Keratinocyte (primary cell): ENCODE measurements around the gene CMYA5. TPM values are rescaled to one million over a fixed set of nuclear protein-coding genes. Genes with fewer than 3 reads are reported as not detected.

Experiments used
- DNase-seq: peaks from one replicate; pipeline ENCODE4 v3.0.0-alpha.2; 2011; ENCODE audit warnings: low read depth, missing footprints, low spot score
- FAIRE-seq: peaks from 2 replicates; lab custom pipeline; 2011; peaks lifted over from hg19 to GRCh38; lab: Jason Lieb, UNC
- H2AFZ ChIP-seq: 2 replicates; pipeline ENCODE4 v1.6.0; 2012; ENCODE audit warnings: low read length, control low read depth, inconsistent platforms; ENCODE audit not compliant: control insufficient read depth
- H3K27ac ChIP-seq: 2 replicates; pipeline ENCODE4 v1.5.1; 2011; ENCODE audit warnings: low read length; ENCODE audit not compliant: control insufficient read depth, insufficient read depth
- H3K27me3 ChIP-seq: 3 replicates; pipeline ENCODE4 v1.6.0; 2011; ENCODE audit warnings: low read length; ENCODE audit not compliant: control insufficient read depth, insufficient read depth; ENCODE audit errors: extremely low read depth
- H3K36me3 ChIP-seq, 2 experiments: 2 replicates in 1 of 2; 3 replicates in 1 of 2; pipeline ENCODE4 v1.5.1; 2011; ENCODE audit warnings: low read length in 2 of 2, mild to moderate bottlenecking in 1 of 2; ENCODE audit not compliant: control insufficient read depth in 2 of 2, insufficient read depth in 2 of 2; ENCODE audit errors: extremely low read depth in 1 of 2
- H3K4me1 ChIP-seq: 3 replicates; pipeline ENCODE4 v1.5.1; 2011; ENCODE audit warnings: low read length; ENCODE audit not compliant: control insufficient read depth, insufficient read depth; ENCODE audit errors: extremely low read depth
- H3K4me2 ChIP-seq: 3 replicates; pipeline ENCODE4 v1.6.0; 2011; ENCODE audit warnings: low read depth, low read length; ENCODE audit not compliant: control insufficient read depth, insufficient read depth; ENCODE audit errors: extremely low read depth
- H3K4me3 ChIP-seq, 3 experiments: fragments of 200-600 bp in 1 of 3; sonication (generic) in 1 of 3; 2 replicates in 2 of 3; 3 replicates in 1 of 3; pipeline ENCODE4 v1.5.1; 2011 to 2016; ENCODE audit warnings: low read length in 3 of 3, mild to moderate bottlenecking in 3 of 3, control low read depth in 2 of 3, inconsistent platforms in 1 of 3, low read depth in 1 of 3, mixed read lengths in 1 of 3, mixed run types in 1 of 3, moderate library complexity in 1 of 3; ENCODE audit not compliant: control insufficient read depth in 2 of 3, insufficient read depth in 2 of 3; ENCODE audit errors: extremely low read depth in 1 of 3
- H3K79me2 ChIP-seq: 2 replicates; pipeline ENCODE4 v1.6.0; 2012; ENCODE audit warnings: low read length; ENCODE audit not compliant: control insufficient read depth, insufficient read depth
- H3K9ac ChIP-seq: 3 replicates; pipeline ENCODE4 v1.6.0; 2011; ENCODE audit warnings: low read length; ENCODE audit not compliant: control insufficient read depth, insufficient read depth; ENCODE audit errors: extremely low read depth
- H3K9me1 ChIP-seq: 3 replicates; pipeline ENCODE4 v1.6.0; 2011; ENCODE audit warnings: low read length; ENCODE audit not compliant: control insufficient read depth, insufficient read depth; ENCODE audit errors: extremely low read depth
- H3K9me3 ChIP-seq: 2 replicates; pipeline ENCODE4 v1.5.1; 2012; ENCODE audit warnings: low read depth, low read length; ENCODE audit not compliant: control insufficient read depth
- H4K20me1 ChIP-seq: 3 replicates; pipeline ENCODE4 v1.6.0; 2011; ENCODE audit warnings: low read length; ENCODE audit not compliant: control insufficient read depth, insufficient read depth; ENCODE audit errors: extremely low read depth
- CTCF ChIP-seq, 3 experiments: IDR thresholded peaks in 1 of 3; conservative IDR thresholded peaks in 1 of 3; optimal IDR thresholded peaks in 1 of 3; 2 replicates in 2 of 3; 3 replicates in 1 of 3; pipeline versions ENCODE3 to v1.5.1; 2011; ENCODE audit warnings: low read length in 3 of 3, mild to moderate bottlenecking in 3 of 3, moderate library complexity in 2 of 3, control low read depth in 1 of 3, inconsistent platforms in 1 of 3; ENCODE audit not compliant: insufficient read depth in 2 of 3; ENCODE audit errors: extremely low read depth in 1 of 3
- EZH2 ChIP-seq: IDR thresholded peaks from one replicate; pipeline ENCODE4 v1.6.1; 2012; ENCODE audit warnings: inconsistent platforms, mild to moderate bottlenecking, low read length, moderate library complexity
- dilution Hi-C: fragments of 300-500 bp; cut with MboI; formaldehyde crosslinking; loops from one replicate; pipeline ENCODE4 v1.7.0; 2020; ENCODE audit warnings: low sequenced_read_pairs; ENCODE audit not compliant: extremely low pct_ligation_motif_present
- polyA plus RNA-seq, 5 experiments: library from polyadenylated mRNA; depleted of rRNA in 3 of 5; stranded (reverse) in 3 of 5; stranded (forward) in 1 of 5; unstranded in 1 of 5; fragments of >200 nt; gene quantifications; 1 replicate in 1 of 5; 2 replicates in 3 of 5; 3 replicates in 1 of 5; pipeline versions ENCODE4 v1.2.1 to v1.2.3, GENCODE V29; 2011 to 2012; ENCODE audit warnings: missing spikeins in 2 of 5, low read depth in 1 of 5, low replicate concordance in 1 of 5

The CMYA5 gene
- polyA plus RNA-seq, 1 donor (not counting 4 experiments of a cell fraction or from before 2014, with no cell fraction given): 0.25 TPM

GRCh38 chr5:79641414-79641813, 48.2 kb upstream of the CMYA5 start:
- Histone ChIP-seq H2AFZ (no peak overlapping the region), H3K4me1 (no peaks in the 10 kb centered on the region), H3K4me2 (no peak overlapping the region), H3K4me3 (no peak overlapping the region), H3K79me2 (peaks cover 6% of the 10 kb centered on the region), H3K36me3 (peaks cover 3 to 18% of the 10 kb centered on the region in 2 experiments), H4K20me1 (no peaks in the 10 kb centered on the region), H3K27ac (no peak overlapping the region), H3K9me3 (no peaks in the 10 kb centered on the region), H3K27me3 (no peaks in the 10 kb centered on the region), H3K9ac (no peak overlapping the region), H3K9me1 (no peaks in the 10 kb centered on the region)
- no peak for DNase-seq
- dilution Hi-C loops: no loop called here
- TF ChIP-seq CTCF (optimal IDR thresholded peaks at IDR 0.05 in 1 of 3, IDR thresholded peaks at IDR 0.05 in 1 of 3, conservative IDR thresholded peaks at IDR 0.05 in 1 of 3; ENCODE audit: extremely low read depth in 1 of 3, insufficient read depth in 2 of 3, low read length in 3 of 3) (no peak), EZH2 (no peak)
- FAIRE-seq: no peak

GRCh38 chr5:79642210-79642609, 47.4 kb upstream of the CMYA5 start:
- FAIRE-seq: no peak

More at GRCh38 chr5:79642210-79642609, 47.4 kb upstream of the CMYA5 start:
- Histone ChIP-seq H3K4me1 (no peaks in the 10 kb centered on the region), H3K9ac (no peak overlapping the region), H3K9me3 (no peaks in the 10 kb centered on the region), H3K36me3 (peaks cover 6 to 14% of the 10 kb centered on the region in 2 experiments), H3K4me3 (no peak overlapping the region), H3K27ac (no peak overlapping the region), H3K4me2 (no peak overlapping the region), H3K9me1 (no peaks in the 10 kb centered on the region), H3K27me3 (no peaks in the 10 kb centered on the region), H3K79me2 (peaks cover 6% of the 10 kb centered on the region), H4K20me1 (no peaks in the 10 kb centered on the region), H2AFZ (no peak overlapping the region)
- TF ChIP-seq EZH2 (no peak), CTCF (optimal IDR thresholded peaks at IDR 0.05 in 1 of 3, IDR thresholded peaks at IDR 0.05 in 1 of 3, conservative IDR thresholded peaks at IDR 0.05 in 1 of 3; ENCODE audit: extremely low read depth in 1 of 3, insufficient read depth in 2 of 3, low read length in 3 of 3) (no peak)
- no peak for DNase-seq
- dilution Hi-C loops: no loop called here
